ENCODE results near the gene JAK2. TPM values are rescaled to one million over a fixed set of nuclear protein-coding genes. Genes with fewer than 3 reads are reported as not detected.

Gene JAK2
- total RNA-seq, 6 donors from 2014 or later = 19.6 to 52.9 (median 26.0) TPM

Other genes starting within 250 kb of the JAK2 start
- 10 to 100 TPM; 33.2 to 81.2 (median 51.7) TPM for gene AK3, start 244.1 kb upstream of the JAK2 start, total RNA-seq
- 10 to 100 TPM; 20.8 to 63.9 (median 30.1) TPM for gene RCL1, start 192.3 kb upstream of the JAK2 start, total RNA-seq
- gene INSL6, start 200.4 kb downstream of the JAK2 start, total RNA-seq = not detected
- gene INSL4, start 246.1 kb downstream of the JAK2 start, total RNA-seq = not detected